ENCODE measurements around the gene CENPQ. TPM values are rescaled to one million over a fixed set of nuclear protein-coding genes. Genes with fewer than 3 reads are reported as not detected.

CENPQ gene
- 9.5 and 11.0 TPM in 2 replicates for total RNA-seq (2021)
- Bru-seq, nascent RNA, result percentile 77 among the genes with signal in this experiment
- percentile 63 among the genes with signal in this experiment for BruChase-seq, experiment 1, labeled RNA remaining after a 2-hour chase
- BruChase-seq, experiment 2, labeled RNA remaining after a 6-hour chase, result percentile 75 among the genes with signal in this experiment
- long read RNA-seq, transcript CENPQ-201 (9 exons, 1,733 nt), result major isoform, 16 of 28 reads
- long read RNA-seq, partial matches to known transcripts, result 1 of 28 reads
- long read RNA-seq, other reads (novel, unspliced or antisense), result 11 of 28 reads

DNA sequence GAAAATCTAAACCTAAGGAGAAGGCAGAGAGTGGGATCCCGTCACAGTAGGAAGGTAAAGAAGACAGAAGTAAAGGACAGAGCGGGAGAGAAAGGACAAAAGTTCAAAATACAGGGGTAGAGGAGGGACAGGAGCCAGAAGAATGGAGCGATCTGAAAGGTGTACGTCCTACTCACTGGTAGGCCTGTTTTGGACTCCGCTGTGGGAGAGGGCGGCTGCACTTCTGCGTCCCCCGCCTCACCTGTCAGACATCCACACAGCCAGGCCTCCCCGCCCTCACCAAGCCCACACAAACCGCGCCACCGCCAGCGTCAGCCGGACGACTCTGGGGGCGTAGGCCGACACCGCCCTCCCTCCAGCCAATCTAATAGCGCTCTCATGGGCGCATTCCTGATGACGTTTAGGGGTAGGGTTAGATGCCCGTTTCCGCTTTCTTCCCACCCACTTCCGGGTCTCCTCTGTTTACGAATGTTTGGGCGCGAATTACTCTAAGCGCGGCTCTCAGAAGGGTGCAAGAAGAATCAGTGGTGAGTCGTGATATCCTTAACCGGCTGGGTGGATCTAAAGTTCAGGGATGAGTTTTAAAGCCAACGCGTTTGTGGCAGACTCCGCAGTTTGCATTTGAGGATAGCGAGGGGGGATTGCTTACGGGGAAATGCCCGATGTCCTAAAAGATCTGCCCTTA, at the start of gene CENPQ, which contains the start of gene MMUT:
Gene CENPQ, plus strand, starts transcription at position 444 of the 685 bp plus-strand sequence. CDS start 6,807 bp downstream, outside the sequence.
Gene MMUT, minus strand, starts transcription at position 327 of the 685 bp plus-strand sequence. CDS start 3,787 bp downstream, outside the sequence.
- BruUV-seq (replicated peaks), result no TSS peak
- POLR2A ChIA-PET (ENCODE audit: unreplicated experiment), result no interaction called here
- H4K20me1 ChIP-seq (ENCODE audit: insufficient read depth), result no peaks in the 10 kb centered on the region

GRCh38 chr6:49415358-49415757, 47.8 kb upstream of the CENPQ start:
- intact Hi-C loops (cut with micrococcal nuclease; ENCODE audit: unreplicated experiment), result loop anchor here (10.0 kb wide), 1 partner anchor 591 kb away; no protein-coding TSS in a partner anchor
- no peak overlapping the region for H2AFZ ChIP-seq
- no peaks in the 10 kb centered on the region for H3K9me2 ChIP-seq (ENCODE audit: insufficient read depth)
- no TSS peak for BruUV-seq (replicated peaks)
- no peak for TF ChIP-seq EZH2 (IDR thresholded peaks at IDR 0.05; ENCODE audit: low read depth)
- TF ChIP-seq, protein P1, sequence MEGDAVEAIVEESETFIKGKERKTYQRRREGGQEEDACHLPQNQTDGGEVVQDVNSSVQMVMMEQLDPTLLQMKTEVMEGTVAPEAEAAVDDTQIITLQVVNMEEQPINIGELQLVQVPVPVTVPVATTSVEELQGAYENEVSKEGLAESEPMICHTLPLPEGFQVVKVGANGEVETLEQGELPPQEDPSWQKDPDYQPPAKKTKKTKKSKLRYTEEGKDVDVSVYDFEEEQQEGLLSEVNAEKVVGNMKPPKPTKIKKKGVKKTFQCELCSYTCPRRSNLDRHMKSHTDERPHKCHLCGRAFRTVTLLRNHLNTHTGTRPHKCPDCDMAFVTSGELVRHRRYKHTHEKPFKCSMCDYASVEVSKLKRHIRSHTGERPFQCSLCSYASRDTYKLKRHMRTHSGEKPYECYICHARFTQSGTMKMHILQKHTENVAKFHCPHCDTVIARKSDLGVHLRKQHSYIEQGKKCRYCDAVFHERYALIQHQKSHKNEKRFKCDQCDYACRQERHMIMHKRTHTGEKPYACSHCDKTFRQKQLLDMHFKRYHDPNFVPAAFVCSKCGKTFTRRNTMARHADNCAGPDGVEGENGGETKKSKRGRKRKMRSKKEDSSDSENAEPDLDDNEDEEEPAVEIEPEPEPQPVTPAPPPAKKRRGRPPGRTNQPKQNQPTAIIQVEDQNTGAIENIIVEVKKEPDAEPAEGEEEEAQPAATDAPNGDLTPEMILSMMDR (conservative IDR thresholded peaks at IDR 0.05), result no peak
- no peak overlapping the region for H3K4me2 ChIP-seq
- no peaks in the 10 kb centered on the region for H3K36me3 ChIP-seq (ENCODE audit: low read depth)
- no peaks in the 10 kb centered on the region for H3K4me1 ChIP-seq (replicated peaks; ENCODE audit: insufficient read depth)
- no peak overlapping the region for H3K4me3 ChIP-seq
- H3K27me3 ChIP-seq (ENCODE audit: insufficient read depth, low read depth), result no peaks in the 10 kb centered on the region
- no peaks in the 10 kb centered on the region for H4K20me1 ChIP-seq (ENCODE audit: insufficient read depth)
- H3K27ac ChIP-seq, result no peak overlapping the region
- H3K9me3 ChIP-seq (ENCODE audit: insufficient read depth, low read depth), result no peaks in the 10 kb centered on the region; the same call in 1 of the 2 replicates
- ChIA-PET CTCF (no interaction called here), POLR2A (ENCODE audit: unreplicated experiment) (no interaction called here)
- no peaks in the 10 kb centered on the region for H3F3A ChIP-seq (ENCODE audit: insufficient read depth, low read depth)
- DNase-seq, result no peak
- H3K79me2 ChIP-seq (ENCODE audit: low read depth), result no peaks in the 10 kb centered on the region

More for the DNA sequence above, at the start of gene CENPQ, which contains the start of gene MMUT:
- no peak for TF ChIP-seq EZH2 (IDR thresholded peaks at IDR 0.05; ENCODE audit: low read depth)
- TF ChIP-seq, protein P1 (conservative IDR thresholded peaks at IDR 0.05), result no peak
- Histone ChIP-seq H3K27ac (peak within 1 kb of the TSS; percentile 58), H2AFZ (peak within 1 kb of the TSS; percentile 100), H3K9me3 (ENCODE audit: insufficient read depth, low read depth) (no peaks in the 10 kb centered on the region), H3K9me2 (ENCODE audit: insufficient read depth) (no peaks in the 10 kb centered on the region), H3K4me1 (replicated peaks; ENCODE audit: insufficient read depth) (peaks cover 18% of the 10 kb centered on the region), H3F3A (ENCODE audit: insufficient read depth, low read depth) (no peaks in the 10 kb centered on the region), H3K79me2 (ENCODE audit: low read depth) (peaks cover 64% of the 10 kb centered on the region), H3K4me3 (peak within 1 kb of the TSS; percentile 89), H3K27me3 (ENCODE audit: insufficient read depth, low read depth) (no peaks in the 10 kb centered on the region), H3K36me3 (ENCODE audit: low read depth) (peaks cover 1% of the 10 kb centered on the region; the same call in 1 of the 2 replicates), H3K4me2 (peak within 1 kb of the TSS; percentile 98)
- peak; percentile 87 to 88 for DNase-seq
- intact Hi-C loops (cut with micrococcal nuclease; ENCODE audit: unreplicated experiment), result loop anchor here (5.0 kb wide), 1 partner anchor 144 kb away; no protein-coding TSS in a partner anchor
- CTCF ChIA-PET, result no interaction called here

GRCh38 chr6:49416195-49416594, 47.0 kb upstream of the CENPQ start:
- BruUV-seq (replicated peaks), result no TSS peak
- Histone ChIP-seq H2AFZ (no peak overlapping the region), H3F3A (ENCODE audit: insufficient read depth, low read depth) (no peaks in the 10 kb centered on the region), H3K4me2 (no peak overlapping the region), H3K36me3 (ENCODE audit: low read depth) (no peaks in the 10 kb centered on the region), H3K27me3 (ENCODE audit: insufficient read depth, low read depth) (no peaks in the 10 kb centered on the region), H3K4me3 (no peak overlapping the region), H3K27ac (no peak overlapping the region), H4K20me1 (ENCODE audit: insufficient read depth) (no peaks in the 10 kb centered on the region), H3K9me3 (ENCODE audit: insufficient read depth, low read depth) (no peaks in the 10 kb centered on the region; the same call in 1 of the 2 replicates), H3K79me2 (ENCODE audit: low read depth) (no peaks in the 10 kb centered on the region), H3K9me2 (ENCODE audit: insufficient read depth) (no peaks in the 10 kb centered on the region), H3K4me1 (replicated peaks; ENCODE audit: insufficient read depth) (no peaks in the 10 kb centered on the region)
- no peak for DNase-seq
- TF ChIP-seq, protein P1 (conservative IDR thresholded peaks at IDR 0.05), result no peak
- no peak for TF ChIP-seq EZH2 (IDR thresholded peaks at IDR 0.05; ENCODE audit: low read depth)
- CTCF ChIA-PET, result no interaction called here
- POLR2A ChIA-PET (ENCODE audit: unreplicated experiment), result no interaction called here
- intact Hi-C loops (cut with micrococcal nuclease; ENCODE audit: unreplicated experiment), result loop anchor here (10.0 kb wide), 1 partner anchor 591 kb away; no protein-coding TSS in a partner anchor

All from PC-9 (cell line).